ENCODE results near the gene AUTS2.

Gene AUTS2

DNA sequence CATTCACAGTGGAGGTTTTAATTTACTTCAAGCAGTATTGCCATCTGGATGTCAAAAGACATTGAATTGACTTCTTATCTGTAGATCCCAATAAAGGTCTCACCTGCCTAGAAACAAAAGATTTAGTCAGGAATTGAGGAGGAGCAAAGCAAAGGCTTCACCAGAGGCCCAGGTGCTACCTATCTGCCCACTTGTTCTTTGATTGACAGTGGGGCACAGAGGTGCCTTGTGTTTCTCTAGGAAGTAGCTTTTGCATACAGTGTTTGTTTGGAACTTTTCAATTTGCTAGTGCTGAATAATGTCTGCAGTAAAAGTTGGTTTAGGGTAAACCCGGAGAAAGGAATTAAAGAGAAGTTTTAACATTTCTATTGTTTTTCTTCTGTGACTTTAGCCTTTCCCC lies 40.4 kb downstream of the AUTS2 start:
- TF ChIP-seq, protein P1, sequence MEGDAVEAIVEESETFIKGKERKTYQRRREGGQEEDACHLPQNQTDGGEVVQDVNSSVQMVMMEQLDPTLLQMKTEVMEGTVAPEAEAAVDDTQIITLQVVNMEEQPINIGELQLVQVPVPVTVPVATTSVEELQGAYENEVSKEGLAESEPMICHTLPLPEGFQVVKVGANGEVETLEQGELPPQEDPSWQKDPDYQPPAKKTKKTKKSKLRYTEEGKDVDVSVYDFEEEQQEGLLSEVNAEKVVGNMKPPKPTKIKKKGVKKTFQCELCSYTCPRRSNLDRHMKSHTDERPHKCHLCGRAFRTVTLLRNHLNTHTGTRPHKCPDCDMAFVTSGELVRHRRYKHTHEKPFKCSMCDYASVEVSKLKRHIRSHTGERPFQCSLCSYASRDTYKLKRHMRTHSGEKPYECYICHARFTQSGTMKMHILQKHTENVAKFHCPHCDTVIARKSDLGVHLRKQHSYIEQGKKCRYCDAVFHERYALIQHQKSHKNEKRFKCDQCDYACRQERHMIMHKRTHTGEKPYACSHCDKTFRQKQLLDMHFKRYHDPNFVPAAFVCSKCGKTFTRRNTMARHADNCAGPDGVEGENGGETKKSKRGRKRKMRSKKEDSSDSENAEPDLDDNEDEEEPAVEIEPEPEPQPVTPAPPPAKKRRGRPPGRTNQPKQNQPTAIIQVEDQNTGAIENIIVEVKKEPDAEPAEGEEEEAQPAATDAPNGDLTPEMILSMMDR (IDR thresholded peaks at IDR 0.05) = no peak

GRCh38 chr7:69640216-69640615 lies 41.9 kb downstream of the AUTS2 start:
- TF ChIP-seq, protein P1 (IDR thresholded peaks at IDR 0.05) = no peak

DNA sequence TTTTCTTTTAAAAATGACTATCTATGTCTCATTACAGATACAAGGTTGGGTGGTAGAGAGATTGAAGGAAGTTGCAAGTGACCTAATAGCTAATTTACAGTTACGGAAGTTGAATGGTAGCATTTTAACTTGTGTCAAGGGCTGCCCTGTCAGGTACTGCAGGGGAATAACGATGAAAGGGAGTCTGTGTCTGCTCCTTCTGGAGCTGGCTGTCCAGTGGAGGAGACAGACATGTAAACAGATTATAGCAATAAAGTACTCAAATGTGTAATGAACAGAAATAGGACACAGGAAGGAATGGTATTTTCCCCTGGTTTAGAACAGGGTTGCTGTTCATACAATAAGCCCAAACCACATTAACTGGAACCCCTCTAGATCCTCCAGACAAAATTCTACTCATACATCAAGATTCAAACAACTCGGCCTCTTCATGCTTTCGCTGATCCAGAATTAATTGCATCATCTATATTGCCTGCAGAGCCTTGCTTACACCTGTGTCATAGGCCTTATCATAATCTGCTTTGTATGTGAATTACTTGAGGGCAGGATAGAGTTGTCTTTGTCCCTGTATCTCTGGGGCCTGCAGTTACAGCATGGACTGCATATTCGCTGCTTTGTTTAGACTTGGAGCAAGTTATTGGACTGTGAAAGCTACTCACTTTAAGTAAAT lies 42.8 kb downstream of the AUTS2 start:
- TF ChIP-seq, protein P1 (IDR thresholded peaks at IDR 0.05) = no peak

- TF ChIP-seq, protein P1 (IDR thresholded peaks at IDR 0.05) = no peak
These were observed 45.0 kb downstream of the AUTS2 start for GRCh38 chr7:69643265-69643664.

DNA sequence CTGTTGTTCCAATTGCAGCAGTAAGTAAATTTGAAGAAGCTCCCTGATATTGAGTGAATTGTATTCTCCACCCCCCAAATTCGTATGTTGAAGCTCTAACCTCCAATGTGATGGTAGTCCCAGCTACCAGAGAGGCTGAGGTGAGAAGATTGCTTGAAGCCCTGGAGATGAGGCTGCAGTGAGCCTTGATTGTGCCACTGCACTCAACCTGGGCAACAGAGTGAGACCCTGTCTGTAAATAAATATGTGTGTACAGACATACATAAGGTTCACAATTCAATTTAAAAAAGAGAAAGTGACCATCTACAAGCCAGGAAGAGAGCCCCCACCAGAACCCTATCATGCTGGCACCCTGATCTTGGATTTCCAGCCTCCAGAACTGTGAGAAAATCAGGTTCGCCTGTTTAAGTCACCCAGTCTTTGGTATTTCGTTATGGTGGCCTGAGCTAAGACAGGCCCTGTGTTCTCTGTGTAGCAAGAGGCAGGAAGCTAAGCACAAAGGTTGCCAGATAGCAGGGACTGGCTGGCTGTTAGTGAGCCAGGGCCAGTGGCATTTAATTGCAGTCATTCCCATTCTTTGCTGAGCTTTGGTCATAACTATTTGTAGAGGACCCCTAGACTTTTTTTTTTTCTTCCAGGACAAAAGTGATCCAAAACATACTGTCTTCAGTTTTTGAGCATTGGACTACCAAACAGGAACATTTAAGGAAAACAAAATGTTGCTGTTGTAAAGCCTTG lies 45.6 kb downstream of the AUTS2 start:
- TF ChIP-seq, protein P1 (IDR thresholded peaks at IDR 0.05) = no peak

DNA sequence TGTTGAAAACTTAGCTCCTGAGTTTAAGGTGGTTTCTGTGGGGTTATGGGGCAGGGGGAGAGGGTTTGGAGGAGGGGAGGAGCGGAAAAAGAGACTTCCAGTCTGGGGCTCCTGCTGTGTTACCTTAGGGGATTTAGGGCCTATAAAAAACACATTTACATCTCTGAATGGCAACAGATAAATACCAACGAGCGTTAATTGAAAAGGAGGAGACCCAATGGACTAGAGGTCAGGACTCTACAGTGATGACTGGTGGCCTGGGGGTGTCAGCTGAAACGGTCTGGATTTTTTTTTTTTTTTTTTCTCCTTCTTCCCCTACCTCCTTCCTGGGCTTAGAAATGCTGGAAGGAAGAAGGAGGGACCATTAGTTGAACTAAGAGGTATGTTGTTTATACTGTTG lies 47.4 kb downstream of the AUTS2 start:
- TF ChIP-seq, protein P1 (IDR thresholded peaks at IDR 0.05) = no peak

- TF ChIP-seq, protein P1 (IDR thresholded peaks at IDR 0.05) = no peak
These were observed 52.9 kb downstream of the AUTS2 start for GRCh38 chr7:69651101-69651590.

Measured in LNCAP (cell line).